ENCODE data around the gene ZNF578.
"Not testable (repeated sequence)": the region's sequence is repeated elsewhere in the genome, so short reads cannot be mapped to it uniquely, and the experiment has no call there.

Gene ZNF578

DNA sequence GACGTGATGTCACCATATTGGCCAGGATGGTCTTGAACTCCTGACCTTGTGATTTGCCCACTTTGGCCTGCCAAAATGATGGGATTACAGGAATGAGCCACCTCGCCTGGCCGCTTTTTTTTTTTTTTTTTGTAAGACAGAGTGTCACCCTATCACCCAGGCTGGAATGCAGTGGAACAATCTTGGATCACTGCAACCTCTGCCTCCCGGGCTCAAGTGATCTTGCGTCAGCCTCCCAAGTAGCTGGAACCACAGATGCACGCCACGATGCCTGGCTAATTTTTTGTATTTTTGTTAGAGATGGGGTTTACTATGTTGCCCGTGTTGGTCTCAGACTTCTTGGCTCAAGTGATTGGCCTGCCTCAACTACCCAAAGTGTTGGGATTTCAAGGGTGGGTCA, 45.2 kb downstream of the ZNF578 start:
- H3K27ac ChIP-seq (ENCODE audit: low read depth, low read length): no peak overlapping the region
- H3K27me3 ChIP-seq (ENCODE audit: low read length): no peaks in the 10 kb centered on the region
- H3K9me3 ChIP-seq (ENCODE audit: insufficient read depth, low read length): no peaks in the 10 kb centered on the region
- H3K9me2 ChIP-seq (replicated peaks; ENCODE audit: insufficient read depth, low read length): no peaks in the 10 kb centered on the region
- no peaks in the 10 kb centered on the region for H3F3A ChIP-seq (ENCODE audit: insufficient read depth)
- H3K79me2 ChIP-seq (ENCODE audit: insufficient read depth, low read length): no peaks in the 10 kb centered on the region
- no peak overlapping the region for H3K4me2 ChIP-seq (ENCODE audit: low read depth, low read length, poor library complexity, severe bottlenecking)
- no peak overlapping the region for H2AFZ ChIP-seq (ENCODE audit: low read depth, low read length, severe bottlenecking)
- H3K4me3 ChIP-seq (ENCODE audit: insufficient read depth, low read length, poor library complexity, severe bottlenecking): no peak overlapping the region
- H4K20me1 ChIP-seq (ENCODE audit: low read depth, low read length): no peaks in the 10 kb centered on the region
- H3K9ac ChIP-seq (ENCODE audit: low read length): no peak overlapping the region
- no peaks in the 10 kb centered on the region for H3K36me3 ChIP-seq (ENCODE audit: low read length)
- TF ChIP-seq CTCF (IDR thresholded peaks at IDR 0.05; ENCODE audit: insufficient read depth, low read length, poor library complexity, severe bottlenecking) (no peak), EZH2phosphoT487 (conservative IDR thresholded peaks at IDR 0.05; ENCODE audit: low read length) (no peak)

- not testable (repeated sequence) for H3K4me2 ChIP-seq (ENCODE audit: low read depth, low read length, poor library complexity, severe bottlenecking); H3K9ac ChIP-seq (ENCODE audit: low read length); H4K20me1 ChIP-seq (ENCODE audit: low read depth, low read length); H3K9me2 ChIP-seq (replicated peaks; ENCODE audit: insufficient read depth, low read length); H3K9me3 ChIP-seq (ENCODE audit: insufficient read depth, low read length); H3K79me2 ChIP-seq (ENCODE audit: insufficient read depth, low read length); H3F3A ChIP-seq (ENCODE audit: insufficient read depth); H3K36me3 ChIP-seq (ENCODE audit: low read length); H2AFZ ChIP-seq (ENCODE audit: low read depth, low read length, severe bottlenecking); H3K27me3 ChIP-seq (ENCODE audit: low read length); H3K4me3 ChIP-seq (ENCODE audit: insufficient read depth, low read length, poor library complexity, severe bottlenecking); H3K27ac ChIP-seq (ENCODE audit: low read depth, low read length)
Observed at GRCh38 chr19:52500474-52500873, 47.1 kb downstream of the ZNF578 start.

DNA sequence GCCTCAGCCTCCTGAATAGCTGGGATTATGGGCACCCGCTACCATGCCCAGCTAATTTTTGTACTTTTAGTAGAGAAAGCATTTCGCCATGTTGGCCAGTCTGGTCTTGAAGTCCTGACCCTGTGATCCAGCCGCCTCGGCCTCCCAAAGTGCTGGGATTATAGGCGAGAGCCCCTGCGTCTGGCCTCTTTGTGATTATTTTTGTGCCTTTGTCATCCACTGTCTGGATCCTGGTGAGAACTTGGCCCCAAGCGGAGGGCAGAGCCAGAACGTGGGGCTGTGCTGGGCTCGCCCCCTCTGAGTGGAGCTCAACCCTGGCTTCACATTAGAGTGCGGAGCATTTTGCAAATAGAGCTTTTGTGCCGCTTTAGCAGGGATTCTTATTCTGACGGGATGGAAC, 47.6 kb downstream of the ZNF578 start:
- H3K27ac ChIP-seq (ENCODE audit: low read depth, low read length); H3K9me3 ChIP-seq (ENCODE audit: insufficient read depth, low read length); H3K9ac ChIP-seq (ENCODE audit: low read length); H3K4me2 ChIP-seq (ENCODE audit: low read depth, low read length, poor library complexity, severe bottlenecking); H4K20me1 ChIP-seq (ENCODE audit: low read depth, low read length); H3K4me3 ChIP-seq (ENCODE audit: insufficient read depth, low read length, poor library complexity, severe bottlenecking); H3K27me3 ChIP-seq (ENCODE audit: low read length); H3K79me2 ChIP-seq (ENCODE audit: insufficient read depth, low read length); H3K9me2 ChIP-seq (replicated peaks; ENCODE audit: insufficient read depth, low read length); H2AFZ ChIP-seq (ENCODE audit: low read depth, low read length, severe bottlenecking); H3F3A ChIP-seq (ENCODE audit: insufficient read depth); H3K36me3 ChIP-seq (ENCODE audit: low read length): not testable (repeated sequence)

- Histone ChIP-seq H3K79me2 (ENCODE audit: insufficient read depth, low read length) (no peaks in the 10 kb centered on the region), H3K4me3 (ENCODE audit: insufficient read depth, low read length, poor library complexity, severe bottlenecking) (no peak overlapping the region), H3K9me3 (ENCODE audit: insufficient read depth, low read length) (no peaks in the 10 kb centered on the region), H2AFZ (ENCODE audit: low read depth, low read length, severe bottlenecking) (no peak overlapping the region), H3K9ac (ENCODE audit: low read length) (no peak overlapping the region), H3K27me3 (ENCODE audit: low read length) (no peaks in the 10 kb centered on the region), H3F3A (ENCODE audit: insufficient read depth) (no peaks in the 10 kb centered on the region), H3K9me2 (replicated peaks; ENCODE audit: insufficient read depth, low read length) (no peaks in the 10 kb centered on the region), H3K4me2 (ENCODE audit: low read depth, low read length, poor library complexity, severe bottlenecking) (no peak overlapping the region), H3K36me3 (ENCODE audit: low read length) (no peaks in the 10 kb centered on the region), H3K27ac (ENCODE audit: low read depth, low read length) (no peak overlapping the region), H4K20me1 (ENCODE audit: low read depth, low read length) (no peaks in the 10 kb centered on the region)
- no peak for TF ChIP-seq EZH2phosphoT487 (conservative IDR thresholded peaks at IDR 0.05; ENCODE audit: low read length)
- no peak for TF ChIP-seq CTCF (IDR thresholded peaks at IDR 0.05; ENCODE audit: insufficient read depth, low read length, poor library complexity, severe bottlenecking)
Observed at GRCh38 chr19:52507266-52507665, 53.9 kb downstream of the ZNF578 start.
